GM19035 (cell line): ENCODE results near the gene ATP8B1.

ENCODE experiments used
- ATAC-seq: cut with Tn5 transposase; IDR thresholded peaks from one replicate; pipeline ENCODE4 v1.9.1; 2021; ENCODE audit not compliant: unreplicated experiment

Gene ATP8B1

DNA sequence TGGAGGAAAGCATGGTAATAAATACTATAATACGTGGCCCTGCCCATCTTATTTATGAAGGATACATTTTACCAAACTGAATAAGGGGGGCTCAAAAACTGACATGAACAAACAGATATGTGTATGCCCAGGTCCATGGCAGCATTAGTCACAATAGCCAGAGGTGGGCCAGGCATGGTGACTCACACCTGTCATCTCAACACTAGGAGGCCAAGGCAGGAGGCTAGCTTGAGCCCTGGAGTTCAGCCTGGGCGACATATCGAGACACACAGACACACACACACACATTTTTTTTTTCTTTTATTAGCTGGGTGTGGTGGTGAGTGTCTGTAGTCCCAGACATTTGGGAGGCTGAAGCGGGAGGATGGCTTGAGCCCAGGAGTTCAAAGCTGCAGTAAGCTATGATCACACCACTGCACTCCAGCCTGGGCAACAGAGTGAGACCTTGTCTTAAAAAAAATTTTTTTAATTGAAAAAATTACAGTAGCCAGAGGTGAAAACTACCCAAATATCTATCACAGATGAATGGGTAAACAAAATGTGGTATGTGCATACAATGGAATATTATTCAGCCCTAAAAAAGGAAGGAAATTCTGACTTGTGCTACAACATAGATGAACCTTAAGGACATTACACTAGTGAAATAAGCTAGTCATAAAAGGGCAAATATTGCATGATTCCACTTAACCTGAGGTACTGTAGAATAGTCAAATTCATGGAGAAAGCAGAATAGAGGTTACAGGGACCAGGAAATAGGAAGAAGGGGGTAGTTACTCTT is 8.0 kb downstream of the ATP8B1 start:
- ATAC-seq: no peak

DNA sequence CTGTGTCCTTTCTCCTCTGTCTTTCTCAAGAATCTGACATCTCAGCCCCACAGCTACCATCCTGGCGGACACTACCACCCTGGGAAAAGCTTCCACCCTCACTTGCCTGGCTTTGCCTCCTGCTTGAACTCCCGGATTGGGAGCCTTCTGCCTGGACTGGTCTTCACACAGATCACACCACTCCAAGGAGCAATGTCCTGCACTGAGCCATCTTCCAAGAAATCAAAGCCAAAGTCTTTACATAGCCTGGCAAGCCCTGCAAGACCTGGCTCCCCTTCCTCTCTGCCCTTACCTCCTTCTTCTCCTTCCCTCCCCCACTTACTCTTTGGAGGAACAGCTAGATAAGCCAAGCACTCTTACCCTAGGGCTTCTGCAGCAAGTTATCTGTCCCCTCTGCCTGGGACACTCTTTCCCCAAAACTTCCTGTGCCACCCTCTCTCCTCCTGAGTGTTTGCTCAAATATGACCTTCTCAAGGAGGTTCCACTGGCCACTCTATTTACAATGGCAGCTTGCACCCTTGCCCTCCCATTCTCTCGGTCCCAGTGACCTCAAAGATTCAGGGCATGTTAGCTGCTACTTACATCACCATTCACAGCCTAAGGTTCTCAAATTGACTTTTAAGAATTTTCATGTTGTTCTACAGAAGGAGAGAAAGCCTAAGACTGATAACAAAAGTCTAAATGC is 9.7 kb downstream of the ATP8B1 start:
- no peak for ATAC-seq

DNA sequence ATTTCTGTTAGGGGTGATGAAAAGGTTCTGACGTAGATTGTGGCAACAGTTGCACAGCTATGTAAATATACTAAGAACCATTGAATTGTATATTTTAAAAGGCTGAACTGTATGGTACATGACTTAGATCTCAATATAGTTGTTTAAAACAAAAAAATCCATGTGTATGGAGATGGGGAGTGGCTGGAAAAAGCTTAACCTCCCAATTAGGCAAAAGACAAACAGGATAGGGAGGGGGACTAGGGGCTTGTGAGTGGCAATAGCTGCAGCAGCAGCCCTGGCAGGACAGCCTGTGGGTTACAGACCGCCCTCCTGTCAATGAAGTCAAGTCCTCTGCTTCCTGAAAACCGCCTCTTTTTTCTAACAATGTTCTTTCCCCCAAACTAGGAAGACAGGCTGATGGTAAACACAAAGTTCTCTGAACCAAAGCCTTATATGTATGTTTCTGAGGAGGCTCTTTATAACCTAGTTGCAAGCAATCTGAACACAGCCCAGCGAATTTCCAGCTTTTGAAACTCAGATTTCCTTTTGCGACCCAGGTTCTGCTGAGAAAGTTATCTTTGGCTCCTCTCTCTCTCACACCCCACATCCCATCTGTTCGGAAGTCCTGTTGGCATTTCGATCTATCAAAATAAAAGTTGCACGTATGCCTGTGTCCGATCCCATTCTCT is 10.3 kb downstream of the ATP8B1 start:
- no peak for ATAC-seq

DNA sequence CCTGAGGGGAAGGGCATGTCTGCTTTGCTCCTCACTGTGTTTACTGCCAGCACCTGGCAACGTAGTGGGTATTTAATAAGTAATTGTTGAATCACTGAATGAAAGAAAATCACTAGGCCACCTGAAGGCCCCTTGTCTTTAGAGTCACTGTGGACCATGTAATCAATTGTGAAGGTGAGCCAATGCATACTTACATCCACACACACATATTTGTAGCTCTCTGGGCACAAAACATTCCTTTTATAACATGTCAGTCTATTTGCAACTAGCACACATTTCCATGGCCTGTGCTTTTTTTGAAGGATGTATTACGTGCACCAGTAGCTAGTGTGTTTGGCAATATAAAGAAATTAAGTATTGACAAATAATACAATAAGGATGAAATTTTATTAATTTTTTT is 11.2 kb downstream of the ATP8B1 start:
- ATAC-seq: no peak

DNA sequence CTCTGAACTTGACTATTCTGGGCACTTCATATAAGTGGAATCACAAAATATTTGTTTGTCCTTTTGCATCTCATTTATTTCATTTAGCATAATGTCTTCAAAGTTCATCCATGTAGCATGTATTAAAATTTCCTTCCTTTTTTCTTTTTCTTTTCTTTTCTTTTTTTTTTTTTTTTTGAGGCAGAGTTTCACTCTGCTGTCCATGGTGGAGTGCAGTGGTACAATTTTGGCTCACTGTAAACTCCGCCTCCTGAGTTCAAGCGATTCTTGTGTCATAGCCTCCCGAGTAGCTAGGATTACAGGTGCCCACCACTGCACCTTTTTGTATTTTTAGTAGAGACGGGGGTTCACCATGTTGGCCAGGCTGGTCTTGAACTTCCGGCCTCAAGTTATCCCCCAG is 11.9 kb downstream of the ATP8B1 start:
- no peak for ATAC-seq

DNA sequence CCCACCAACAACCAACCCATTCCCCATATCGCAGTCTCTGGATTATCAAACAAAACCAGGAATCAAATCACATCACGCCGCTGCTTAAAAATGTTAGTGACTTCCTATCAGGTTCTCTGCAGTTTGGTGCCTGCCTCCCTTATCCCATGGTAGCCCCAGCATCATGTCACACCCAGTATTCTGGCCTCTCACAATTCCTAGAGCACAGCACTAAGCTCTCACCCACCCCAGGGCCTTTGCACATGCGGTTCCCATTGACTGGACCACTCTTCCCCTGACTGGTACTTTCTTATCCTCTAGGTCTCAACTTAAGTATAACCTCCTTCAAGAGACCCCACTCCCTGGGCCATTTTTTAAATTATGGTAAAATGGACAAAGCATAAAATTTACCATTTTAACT is 12.8 kb downstream of the ATP8B1 start:
- no peak for ATAC-seq

DNA sequence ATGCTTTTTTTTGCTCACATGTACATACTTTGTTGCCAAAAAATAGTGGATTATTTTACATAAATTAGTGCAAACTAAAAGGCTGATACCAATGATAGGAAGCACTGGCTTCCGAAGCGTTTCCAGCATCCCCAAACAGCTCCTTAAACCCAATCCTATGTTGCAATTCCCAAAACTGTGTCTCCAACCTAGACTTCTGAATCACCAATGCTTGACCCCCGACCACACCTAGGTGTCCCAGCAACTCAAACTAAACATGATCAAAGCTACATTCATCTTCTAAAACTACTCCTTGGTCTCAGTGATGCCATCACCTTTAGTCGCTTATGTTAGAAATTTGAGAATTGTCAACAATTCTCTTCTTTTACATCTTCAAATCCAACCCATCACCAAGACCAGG is 13.4 kb downstream of the ATP8B1 start:
- no peak for ATAC-seq

DNA sequence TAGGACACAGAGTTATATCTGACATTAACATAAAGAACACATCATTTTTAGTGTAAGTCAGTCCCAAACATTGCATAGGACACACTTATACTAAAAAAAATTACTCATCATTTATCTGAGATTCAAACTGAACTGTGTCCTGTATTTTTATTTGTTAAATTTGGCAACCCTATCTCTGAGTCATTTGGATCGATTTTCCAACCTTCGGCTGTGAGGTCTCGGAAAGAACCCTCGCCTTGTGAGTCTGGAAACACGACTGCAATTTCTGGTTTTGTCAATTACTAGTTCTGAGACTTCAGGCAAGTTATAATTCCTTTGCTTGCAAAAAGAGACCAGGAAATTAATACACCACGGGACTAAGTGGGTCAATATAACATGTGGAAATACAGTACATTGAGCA is 14.0 kb downstream of the ATP8B1 start:
- ATAC-seq: no peak

DNA sequence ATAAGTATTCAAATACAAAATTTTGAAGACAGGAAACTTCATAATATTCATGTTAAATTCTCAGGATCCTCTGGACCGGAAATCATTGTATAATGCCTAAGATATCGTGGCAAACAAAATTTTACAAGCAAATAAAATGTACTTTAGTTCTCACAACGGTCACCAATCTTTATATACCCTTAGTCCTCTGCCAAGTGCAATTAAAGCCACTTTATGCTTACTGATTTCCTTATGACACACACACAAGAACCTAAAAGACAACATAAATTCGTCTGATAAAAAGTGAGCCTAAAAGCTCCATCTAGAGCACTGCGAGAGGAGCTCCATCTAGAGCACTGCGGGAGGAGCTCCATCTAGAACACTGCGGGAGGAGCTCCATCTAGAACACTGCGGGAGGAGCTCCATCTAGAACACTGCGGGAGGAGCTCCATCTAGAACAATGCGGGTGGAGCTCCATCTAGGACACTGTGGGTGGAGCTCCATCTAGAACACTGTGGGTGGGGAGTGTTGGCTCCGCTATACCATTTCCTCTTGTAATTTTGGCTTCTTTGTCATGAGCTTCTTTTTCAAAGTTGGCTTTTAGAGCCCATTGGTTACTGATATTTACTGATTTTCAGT is 15.9 kb downstream of the ATP8B1 start:
- ATAC-seq: no peak

DNA sequence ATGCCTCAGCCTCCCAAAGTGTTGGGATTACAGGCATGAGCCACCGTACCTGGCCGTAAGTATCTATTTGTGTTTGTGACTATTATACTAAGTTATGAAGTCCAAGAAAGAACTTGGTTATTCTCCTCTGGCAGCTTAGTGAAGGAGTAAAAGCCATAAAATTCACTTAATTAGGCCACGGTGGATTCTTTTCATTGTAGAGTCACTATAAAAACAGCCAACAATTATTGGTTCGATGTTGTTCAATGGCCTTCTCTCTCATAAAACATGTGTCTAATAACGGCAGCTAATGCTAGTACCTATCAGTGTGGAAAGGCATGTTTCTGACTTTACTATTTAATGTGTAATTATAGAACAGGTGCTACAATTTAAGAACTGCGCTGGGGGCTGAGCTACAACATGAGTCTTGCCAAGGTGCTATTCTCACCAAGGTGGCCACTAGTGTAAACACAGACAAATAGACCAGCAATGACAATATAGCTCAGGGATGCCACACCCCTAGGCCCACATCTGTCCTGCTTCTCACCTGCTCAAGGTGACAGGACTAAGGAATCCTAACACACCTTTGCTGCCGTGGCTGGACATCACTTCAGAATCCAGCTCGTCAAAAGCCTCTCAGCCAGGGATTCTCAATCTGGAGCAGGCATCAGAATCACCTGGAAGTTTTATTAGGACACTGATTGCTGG is 17.2 kb downstream of the ATP8B1 start:
- no peak for ATAC-seq

DNA sequence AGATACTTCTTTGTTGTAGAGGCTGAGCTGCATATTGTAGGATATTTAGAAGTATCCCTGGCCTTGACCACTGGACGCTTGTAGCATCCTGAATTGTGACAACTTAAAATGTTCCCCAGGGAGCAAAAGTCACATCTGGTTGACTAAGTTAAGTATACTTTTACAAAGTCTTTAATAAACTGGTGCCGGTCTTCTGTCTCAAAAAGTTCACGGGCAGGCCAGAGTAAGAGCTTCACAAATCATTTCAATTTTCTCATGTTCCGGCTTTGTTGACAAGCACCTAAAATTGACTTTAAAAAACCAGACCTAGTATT is 18.4 kb downstream of the ATP8B1 start:
- ATAC-seq: no peak

DNA sequence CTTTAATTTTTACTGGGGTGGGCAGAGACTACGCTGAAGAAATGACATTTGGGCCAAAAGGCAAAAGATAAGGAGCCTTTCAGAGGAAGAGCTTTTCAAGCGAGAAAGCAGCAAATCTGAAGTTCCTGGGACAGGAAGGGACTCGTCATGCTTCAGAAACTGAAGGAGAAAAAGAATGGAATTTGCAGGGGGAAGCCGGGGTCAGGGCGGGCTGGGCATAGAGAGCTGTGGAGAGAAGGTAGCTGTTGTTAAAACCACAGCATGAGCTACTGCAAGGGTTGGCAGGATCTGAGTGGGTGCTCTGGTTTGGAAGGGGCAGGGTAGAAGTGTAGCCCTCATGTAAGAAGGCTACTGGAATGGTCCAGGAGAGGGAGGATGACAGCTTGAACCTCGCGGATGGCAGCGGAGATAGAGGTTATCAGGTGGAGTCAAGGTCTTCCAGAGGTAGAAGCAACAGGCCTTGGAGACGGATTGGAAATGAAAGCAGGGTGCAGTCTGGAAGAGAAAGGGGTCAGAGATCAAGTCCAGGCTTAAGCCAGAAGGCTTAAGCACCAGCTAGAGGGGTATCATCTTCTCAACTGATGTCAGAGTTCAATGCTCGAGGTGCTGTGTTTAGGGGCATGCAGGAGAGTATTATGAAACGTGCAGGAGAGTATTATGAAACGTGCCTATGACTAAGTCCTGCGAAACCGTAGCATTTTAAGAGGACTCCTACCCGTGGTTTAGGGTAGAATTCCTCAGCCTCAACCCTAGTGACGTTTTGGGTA is 18.9 kb downstream of the ATP8B1 start:
- ATAC-seq: no peak

DNA sequence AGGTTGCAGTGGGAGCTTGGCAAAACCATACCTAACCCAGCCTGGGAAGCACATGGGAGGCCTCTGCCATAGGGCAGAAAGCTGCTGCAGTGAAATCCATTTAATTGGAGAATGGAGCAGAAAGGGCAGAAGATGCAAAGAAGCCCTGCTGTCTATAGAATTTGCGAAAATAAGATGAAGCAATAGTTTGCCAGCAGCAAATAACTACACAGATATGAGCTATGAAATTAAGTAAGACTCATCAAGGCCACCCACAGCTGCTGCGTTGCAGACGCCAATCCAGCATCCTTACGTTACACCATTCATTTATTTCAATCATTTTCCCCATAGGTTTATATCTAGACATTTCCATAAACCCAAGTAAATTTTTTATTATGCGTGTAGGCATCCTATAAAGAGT is 21.1 kb downstream of the ATP8B1 start:
- ATAC-seq: no peak

DNA sequence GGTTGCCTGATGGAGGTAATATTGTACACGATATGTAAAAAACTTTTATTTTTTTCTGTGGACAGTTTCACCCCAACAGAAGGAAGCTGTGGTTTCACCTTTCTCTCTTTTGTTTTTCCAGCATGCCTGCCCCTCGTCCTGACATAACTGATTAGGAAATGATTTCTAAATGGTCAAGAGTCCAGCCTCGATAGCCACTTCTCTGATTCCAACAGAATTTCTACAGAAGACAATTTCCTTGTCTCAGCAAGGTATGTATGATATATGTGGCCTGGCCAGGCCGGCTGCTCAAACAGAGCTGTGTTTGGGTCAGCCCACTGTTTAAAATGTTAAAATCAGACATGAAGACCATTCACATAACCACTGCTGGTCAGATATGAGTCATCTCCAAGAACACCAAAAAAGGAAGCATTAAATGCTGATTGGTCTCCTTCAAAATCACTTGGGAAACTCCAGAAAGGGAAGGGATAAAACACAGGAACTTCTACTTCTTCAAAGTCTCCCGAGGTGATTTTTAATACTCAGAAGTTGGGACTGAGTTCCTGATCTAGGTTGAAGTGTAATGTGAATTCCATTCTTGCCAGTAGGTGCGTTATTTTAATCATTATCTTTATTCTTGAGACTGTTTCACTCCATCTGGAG is 22.3 kb downstream of the ATP8B1 start:
- no peak for ATAC-seq

DNA sequence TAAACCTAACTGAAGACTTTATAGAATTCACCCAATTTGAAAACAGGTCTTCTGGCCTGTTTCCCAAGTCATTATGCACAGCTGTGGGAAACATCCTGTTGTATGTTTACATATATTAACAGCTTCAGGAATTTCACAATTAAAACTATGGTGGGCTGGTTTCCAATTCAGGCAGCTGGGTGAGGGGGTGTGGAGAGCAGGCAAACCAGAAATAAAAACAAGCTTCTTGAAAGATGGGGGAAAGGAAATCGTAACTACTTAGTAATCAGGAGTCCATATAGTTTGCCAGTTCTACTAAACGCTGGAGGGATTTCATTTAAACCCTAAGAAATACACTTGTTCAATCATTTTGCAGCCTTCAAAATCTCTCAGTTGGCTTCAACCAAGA is 22.8 kb downstream of the ATP8B1 start:
- ATAC-seq: no peak

DNA sequence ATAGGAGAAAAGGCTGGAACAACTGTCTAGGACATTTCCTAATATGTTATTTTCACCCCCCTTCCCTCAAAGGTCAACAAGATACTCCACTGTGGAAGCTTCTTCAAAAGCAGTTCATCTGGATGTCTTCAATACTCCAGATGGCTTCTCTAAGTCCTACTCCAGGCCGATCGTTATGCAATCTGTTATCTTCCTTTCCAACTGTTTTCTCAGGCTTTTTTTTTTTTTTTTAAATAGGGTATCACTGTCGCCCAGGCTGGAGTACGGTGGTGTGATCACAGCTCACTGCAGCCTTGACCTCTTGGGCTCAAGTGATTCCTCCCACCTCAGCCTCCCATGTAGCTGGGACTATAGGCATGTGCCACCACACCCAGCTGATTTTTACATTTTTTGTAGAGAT is 26.3 kb downstream of the ATP8B1 start:
- ATAC-seq: no peak

DNA sequence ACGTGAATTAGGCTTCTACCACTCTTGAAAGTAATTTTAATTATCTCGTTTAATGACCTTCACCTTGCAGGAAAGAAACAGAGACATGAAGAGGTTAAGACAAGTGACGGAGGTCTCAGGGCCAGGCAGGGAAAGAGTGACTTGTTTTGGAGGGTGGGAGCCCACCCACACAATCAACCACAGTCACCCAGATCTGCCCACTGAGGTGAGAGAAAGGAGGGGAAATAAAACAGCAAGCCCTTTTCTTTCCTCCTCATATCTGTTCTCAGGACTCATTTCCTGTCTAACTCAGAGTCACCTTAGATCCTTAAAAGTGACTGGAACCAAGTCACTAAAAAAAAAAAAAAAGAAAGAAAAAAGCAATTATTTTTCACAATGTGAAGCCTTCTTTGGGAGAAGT is 26.8 kb downstream of the ATP8B1 start:
- ATAC-seq: no peak

DNA sequence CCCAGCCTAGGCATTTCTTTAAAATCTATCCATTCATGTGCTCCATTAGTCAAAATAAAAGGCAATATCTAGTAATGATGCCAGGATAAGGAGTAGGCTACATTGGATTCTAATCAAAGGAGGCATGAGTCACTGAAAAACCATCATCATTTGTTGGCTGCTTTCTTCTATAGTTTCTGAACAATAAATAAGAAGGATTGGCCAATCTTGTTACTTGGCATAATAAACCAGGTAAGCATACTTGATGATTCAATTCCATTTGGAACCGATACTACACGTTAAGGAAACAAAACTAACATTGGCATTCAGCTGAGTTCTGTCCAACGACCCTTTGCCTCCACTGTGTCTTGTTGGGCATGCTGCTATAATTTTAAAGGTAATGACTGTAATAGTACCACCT is 27.2 kb downstream of the ATP8B1 start:
- no peak for ATAC-seq

DNA sequence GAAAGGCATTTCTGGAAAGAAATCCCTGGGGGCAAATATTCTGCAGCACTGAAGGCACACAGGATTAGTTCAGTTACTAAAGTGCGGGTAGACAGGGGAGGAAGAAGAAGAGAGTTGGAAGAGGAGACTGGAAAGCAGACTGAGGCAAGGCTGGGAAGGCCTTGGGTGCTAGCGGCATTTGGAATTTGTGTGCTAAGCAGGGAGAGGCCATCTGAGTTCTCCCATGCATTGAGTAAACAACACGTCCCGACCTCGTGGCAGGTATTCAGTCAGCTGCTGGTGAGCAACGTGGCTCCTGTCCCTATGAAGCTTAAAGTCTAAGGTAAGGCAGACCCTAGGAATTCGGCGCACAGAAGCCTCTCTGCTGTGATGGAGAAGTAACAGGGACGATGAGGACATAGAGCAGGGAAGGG is 30.7 kb downstream of the ATP8B1 start:
- no peak for ATAC-seq

DNA sequence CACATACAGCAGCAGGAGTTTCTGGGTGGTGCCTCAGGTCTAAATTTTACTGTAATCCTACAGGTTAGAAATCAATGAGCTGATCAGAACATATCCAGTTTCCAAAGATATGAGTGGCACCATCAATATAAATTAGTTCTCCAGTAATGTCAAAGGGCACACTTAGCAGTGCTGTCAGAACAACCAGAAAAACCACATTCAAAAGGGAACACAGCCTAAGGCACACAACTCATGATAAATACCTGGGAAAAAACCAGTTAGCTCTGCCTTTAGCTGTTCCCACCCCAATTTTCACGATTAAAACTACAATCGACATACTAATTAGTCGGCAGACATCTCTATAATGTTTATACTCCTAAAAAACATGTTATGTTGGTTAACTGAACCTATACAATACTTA is 31.5 kb downstream of the ATP8B1 start:
- ATAC-seq: no peak
